NT2/D1 (cell line): ENCODE results near the gene TRAF7.

Experiments
- SUZ12 ChIP-seq: IDR thresholded peaks from 2 replicates; pipeline ENCODE4 v1.6.1; 2011; ENCODE audit not compliant: insufficient read length, insufficient read depth; ENCODE audit errors: extremely low read depth
- YY1 ChIP-seq: IDR thresholded peaks from 2 replicates; pipeline ENCODE4 v1.6.1; 2011; ENCODE audit not compliant: insufficient read length, insufficient read depth
- ZNF274 ChIP-seq: IDR thresholded peaks from 2 replicates; pipeline ENCODE4 v1.6.1; 2011; ENCODE audit warnings: mild to moderate bottlenecking, low read depth, low read length

GRCh38 chr16:2156849-2157224, 1.3 kb downstream of the TRAF7 start:
- no peak for TF ChIP-seq SUZ12
- no peak for TF ChIP-seq YY1
- no peak for TF ChIP-seq ZNF274
